ENCODE results near the gene PASK.

The PASK gene

GRCh38 chr2:241156971-241157441, 7.7 kb upstream of the PASK start:
- POLR2A ChIA-PET = interaction anchor here (0.5 kb wide), 1 partner anchor 228 kb away, joined by 4 read pairs; no protein-coding TSS in a partner anchor
- no peak for DNase-seq (ENCODE audit: extremely low spot score)
- TF ChIP-seq BHLHE40 (IDR thresholded peaks at IDR 0.05; ENCODE audit: borderline replicate concordance) (no peak), LEF1 (IDR thresholded peaks at IDR 0.05; ENCODE audit: borderline replicate concordance) (no peak), HDGF (IDR thresholded peaks at IDR 0.05; ENCODE audit: borderline replicate concordance) (no peak), L3MBTL2 (conservative IDR thresholded peaks at IDR 0.05) (no peak), FOXM1 (IDR thresholded peaks at IDR 0.05; ENCODE audit: borderline replicate concordance) (no peak), NFRKB (IDR thresholded peaks at IDR 0.05) (no peak), ELF4 (IDR thresholded peaks at IDR 0.05) (no peak), ARNT (IDR thresholded peaks at IDR 0.05) (no peak), FOXK2 (IDR thresholded peaks at IDR 0.05) (no peak), FOXA1 (IDR thresholded peaks at IDR 0.05) (no peak), SUZ12 (IDR thresholded peaks at IDR 0.05) (no peak), CTBP1 (IDR thresholded peaks at IDR 0.05; ENCODE audit: borderline replicate concordance) (no peak), ZNF384 (IDR thresholded peaks at IDR 0.05) (no peak), SP1 (IDR thresholded peaks at IDR 0.05) (no peak), TARDBP (IDR thresholded peaks at IDR 0.05) (no peak), PKNOX1 (IDR thresholded peaks at IDR 0.05) (no peak)
- CTCF ChIA-PET = no interaction called here

GRCh38 chr2:241155936-241156335, 6.7 kb upstream of the PASK start:
- ChIA-PET CTCF (no interaction called here), POLR2A (no interaction called here)
- no peak for TF ChIP-seq SUZ12 (IDR thresholded peaks at IDR 0.05)
- no peak for DNase-seq (ENCODE audit: extremely low spot score)

- CTCF ChIA-PET = no interaction called here
- DNase-seq (ENCODE audit: extremely low spot score) = no peak
- POLR2A ChIA-PET = no interaction called here
- TF ChIP-seq LEF1 (IDR thresholded peaks at IDR 0.05; ENCODE audit: borderline replicate concordance) (no peak), FOXK2 (IDR thresholded peaks at IDR 0.05) (no peak), SUZ12 (IDR thresholded peaks at IDR 0.05) (no peak), CTBP1 (IDR thresholded peaks at IDR 0.05; ENCODE audit: borderline replicate concordance) (no peak), L3MBTL2 (conservative IDR thresholded peaks at IDR 0.05) (no peak), HDGF (IDR thresholded peaks at IDR 0.05; ENCODE audit: borderline replicate concordance) (no peak), FOXM1 (IDR thresholded peaks at IDR 0.05; ENCODE audit: borderline replicate concordance) (no peak), SP1 (IDR thresholded peaks at IDR 0.05) (no peak), FOXA1 (IDR thresholded peaks at IDR 0.05) (no peak), BHLHE40 (IDR thresholded peaks at IDR 0.05; ENCODE audit: borderline replicate concordance) (no peak), TARDBP (IDR thresholded peaks at IDR 0.05) (no peak), ARNT (IDR thresholded peaks at IDR 0.05) (no peak)
These were observed 5.6 kb upstream of the PASK start for GRCh38 chr2:241154915-241155314.

GRCh38 chr2:241153616-241154015, 4.3 kb upstream of the PASK start:
- no peak for DNase-seq (ENCODE audit: extremely low spot score)
- ChIA-PET POLR2A (no interaction called here), CTCF (no interaction called here)
- no peak for TF ChIP-seq PKNOX1 (IDR thresholded peaks at IDR 0.05)
- no peak for TF ChIP-seq FOXA1 (IDR thresholded peaks at IDR 0.05)
- TF ChIP-seq SUZ12 (IDR thresholded peaks at IDR 0.05) = no peak
- TF ChIP-seq NFRKB (IDR thresholded peaks at IDR 0.05) = no peak
- TF ChIP-seq BHLHE40 (IDR thresholded peaks at IDR 0.05; ENCODE audit: borderline replicate concordance) = no peak
- no peak for TF ChIP-seq ARNT (IDR thresholded peaks at IDR 0.05)
- no peak for TF ChIP-seq ELF4 (IDR thresholded peaks at IDR 0.05)
- TF ChIP-seq LEF1 (IDR thresholded peaks at IDR 0.05; ENCODE audit: borderline replicate concordance) = no peak
- no peak for TF ChIP-seq TARDBP (IDR thresholded peaks at IDR 0.05)
- no peak for TF ChIP-seq ZNF384 (IDR thresholded peaks at IDR 0.05)
- TF ChIP-seq HDGF (IDR thresholded peaks at IDR 0.05; ENCODE audit: borderline replicate concordance) = no peak
- TF ChIP-seq L3MBTL2 (conservative IDR thresholded peaks at IDR 0.05) = no peak
- TF ChIP-seq FOXK2 (IDR thresholded peaks at IDR 0.05) = no peak
- TF ChIP-seq SP1 (IDR thresholded peaks at IDR 0.05) = no peak
- no peak for TF ChIP-seq CTBP1 (IDR thresholded peaks at IDR 0.05; ENCODE audit: borderline replicate concordance)
- TF ChIP-seq FOXM1 (IDR thresholded peaks at IDR 0.05; ENCODE audit: borderline replicate concordance) = no peak

- TF ChIP-seq ZNF384 (IDR thresholded peaks at IDR 0.05) = no peak
- no peak for TF ChIP-seq HDGF (IDR thresholded peaks at IDR 0.05; ENCODE audit: borderline replicate concordance)
- no peak for TF ChIP-seq BHLHE40 (IDR thresholded peaks at IDR 0.05; ENCODE audit: borderline replicate concordance)
- no peak for TF ChIP-seq FOXK2 (IDR thresholded peaks at IDR 0.05)
- no peak for TF ChIP-seq ARNT (IDR thresholded peaks at IDR 0.05)
- no peak for TF ChIP-seq PKNOX1 (IDR thresholded peaks at IDR 0.05)
- TF ChIP-seq ELF4 (IDR thresholded peaks at IDR 0.05) = no peak
- no peak for TF ChIP-seq L3MBTL2 (conservative IDR thresholded peaks at IDR 0.05)
- no peak for TF ChIP-seq FOXA1 (IDR thresholded peaks at IDR 0.05)
- TF ChIP-seq TARDBP (IDR thresholded peaks at IDR 0.05) = no peak
- no peak for TF ChIP-seq SP1 (IDR thresholded peaks at IDR 0.05)
- no peak for TF ChIP-seq LEF1 (IDR thresholded peaks at IDR 0.05; ENCODE audit: borderline replicate concordance)
- no peak for TF ChIP-seq SUZ12 (IDR thresholded peaks at IDR 0.05)
- TF ChIP-seq NFRKB (IDR thresholded peaks at IDR 0.05) = no peak
- TF ChIP-seq FOXM1 (IDR thresholded peaks at IDR 0.05; ENCODE audit: borderline replicate concordance) = no peak
- TF ChIP-seq CTBP1 (IDR thresholded peaks at IDR 0.05; ENCODE audit: borderline replicate concordance) = no peak
- no peak for DNase-seq (ENCODE audit: extremely low spot score)
- ChIA-PET POLR2A (no interaction called here), CTCF (no interaction called here)
These were observed 2.8 kb upstream of the PASK start for GRCh38 chr2:241151934-241152660.

Data from HEK293T (cell line).